Measurements from ENCODE around the gene GALNT2. TPM values are rescaled to one million over a fixed set of nuclear protein-coding genes. Genes with fewer than 3 reads are reported as not detected.

The GALNT2 gene
- polyA plus RNA-seq, 3 donors: 19.6 to 25.6 (median 23.4) TPM

DNA sequence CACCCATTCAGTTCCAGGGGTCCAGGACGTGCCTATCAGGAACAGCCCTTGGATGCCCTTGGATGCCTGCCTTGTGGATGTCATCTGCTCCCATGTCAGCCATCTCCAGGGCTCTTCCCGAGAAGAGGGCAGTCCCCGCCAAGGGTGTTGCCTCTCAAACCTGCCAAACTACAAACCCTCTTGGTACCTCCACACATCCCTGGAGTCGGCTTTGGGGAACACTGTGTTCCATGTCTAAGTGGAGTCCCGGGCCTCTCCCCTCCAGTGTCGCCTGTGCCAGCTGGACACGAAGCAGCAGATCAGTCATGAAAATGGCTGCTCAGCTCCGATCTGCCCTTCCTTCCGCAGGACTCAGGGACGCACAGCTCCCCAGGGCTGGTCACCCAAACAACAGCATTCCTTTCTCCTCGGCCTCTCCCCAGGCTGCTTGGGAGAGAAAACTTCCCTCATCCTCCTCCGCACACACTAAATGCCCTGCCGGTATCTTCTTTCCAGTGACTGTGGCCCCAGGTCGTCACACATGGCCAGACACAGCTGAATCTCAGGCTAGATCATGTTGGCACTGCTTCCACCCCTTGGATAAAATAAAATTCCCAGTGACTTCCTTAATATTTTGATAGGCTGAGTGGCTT, 53.4 kb downstream of the GALNT2 start:
- no peaks in the 10 kb centered on the region for H3K9me3 Mint-ChIP-seq
- H3K27ac Mint-ChIP-seq: peak overlapping the region in 1 of 7 donors; percentile 20
- Histone ChIP-seq H3K9ac (ENCODE audit: insufficient read depth, low read length, poor library complexity, severe bottlenecking) (no peak overlapping the region), H3K79me2 (ENCODE audit: insufficient read depth, low read length) (peaks cover 99% of the 10 kb centered on the region), H3K4me2 (replicated peaks; ENCODE audit: extremely low read depth, low read length, poor library complexity, severe bottlenecking) (no peak overlapping the region), H2AFZ (ENCODE audit: insufficient read depth, low read depth, low read length, poor library complexity, severe bottlenecking) (no peak overlapping the region), H3K36me3 (replicated peaks in 1 of 2; ENCODE audit: control insufficient read depth in 1 of 2, insufficient read depth in 2 of 2, low read length in 2 of 2) (peaks cover 3 to 29% of the 10 kb centered on the region in 2 donors), H3K27ac (ENCODE audit: low read depth in 1 of 2, low read length in 2 of 2) (no peak overlapping the region), H3K4me1 (ENCODE audit: control insufficient read depth in 1 of 2, insufficient read depth in 2 of 2, low read length in 2 of 2) (peaks cover 7 to 13% of the 10 kb centered on the region in 2 donors), H3K4me3 (replicated peaks in 1 of 3; ENCODE audit: low read depth in 2 of 3, low read length in 3 of 3) (no peak overlapping the region), H3K9me3 (replicated peaks in 1 of 2; ENCODE audit: control insufficient read depth in 1 of 2, insufficient read depth in 1 of 2, low read length in 2 of 2) (no peaks in the 10 kb centered on the region), H4K20me1 (ENCODE audit: insufficient read depth, low read length) (peaks cover 88% of the 10 kb centered on the region), H3K27me3 (ENCODE audit: control insufficient read depth in 2 of 2, insufficient read depth in 2 of 2, low read length in 2 of 2) (no peaks in the 10 kb centered on the region)
- no peak overlapping the region for H3K4me3 Mint-ChIP-seq
- 94% methylated on average over 6 of the region's 14 CpGs for WGBS (ENCODE audit: insufficient coverage)
- peaks cover 26% of the 10 kb centered on the region for H3K4me1 Mint-ChIP-seq
- intact Hi-C loops (cut with micrococcal nuclease): no loop called here
- H3K27me3 Mint-ChIP-seq (ENCODE audit: low read depth in 3 of 3): no peaks in the 10 kb centered on the region
- TF ChIP-seq CTCF (IDR thresholded peaks at IDR 0.05): no peak
- no peak for DNase-seq
- peaks cover 19 to 22% of the 10 kb centered on the region in 2 donors for H3K36me3 Mint-ChIP-seq

DNA sequence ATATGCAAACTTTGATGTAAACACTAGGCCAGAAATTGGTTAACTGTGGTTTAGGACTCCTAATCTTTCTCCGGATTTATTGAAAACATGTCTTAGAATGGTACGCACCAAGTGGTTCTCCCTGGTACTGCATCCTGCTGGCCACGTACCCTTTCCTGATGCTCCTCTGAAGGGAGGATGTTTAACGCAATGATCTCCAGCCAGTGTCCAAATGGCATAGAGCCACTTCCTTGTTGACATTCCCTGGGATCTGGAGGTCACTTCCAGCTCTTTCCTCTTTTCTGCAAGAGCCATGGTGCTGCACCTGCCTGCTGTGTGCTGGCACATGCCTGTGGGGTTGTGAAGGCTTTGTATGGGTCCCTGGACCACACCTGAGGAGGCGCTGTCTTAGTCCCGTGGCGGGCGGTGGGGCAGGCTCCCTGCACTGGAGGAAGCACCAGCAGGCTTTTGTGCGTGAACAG, 53.9 kb downstream of the GALNT2 start:
- peaks cover 90% of the 10 kb centered on the region for H4K20me1 ChIP-seq (ENCODE audit: insufficient read depth, low read length)
- intact Hi-C loops (cut with micrococcal nuclease): no loop called here
- peak in 2 of 3 donors; percentile 22 to 27 for DNase-seq
- H3K4me1 Mint-ChIP-seq: peaks cover 31% of the 10 kb centered on the region
- peaks cover 13 to 17% of the 10 kb centered on the region in 2 donors for H3K36me3 Mint-ChIP-seq
- H3K36me3 ChIP-seq (replicated peaks in 1 of 2; ENCODE audit: control insufficient read depth in 1 of 2, insufficient read depth in 2 of 2, low read length in 2 of 2): peaks cover 3 to 24% of the 10 kb centered on the region in 2 donors
- H3K79me2 ChIP-seq (ENCODE audit: insufficient read depth, low read length): peaks cover 99% of the 10 kb centered on the region
- H3K27ac ChIP-seq (ENCODE audit: low read depth in 1 of 2, low read length in 2 of 2): no peak overlapping the region
- H3K4me3 ChIP-seq (replicated peaks in 1 of 3; ENCODE audit: low read depth in 2 of 3, low read length in 3 of 3): no peak overlapping the region
- H3K4me3 Mint-ChIP-seq: no peak overlapping the region
- no peak overlapping the region for H2AFZ ChIP-seq (ENCODE audit: insufficient read depth, low read depth, low read length, poor library complexity, severe bottlenecking)
- no peak overlapping the region for H3K27ac Mint-ChIP-seq
- no peak overlapping the region for H3K4me2 ChIP-seq (replicated peaks; ENCODE audit: extremely low read depth, low read length, poor library complexity, severe bottlenecking)
- peaks cover 8 to 16% of the 10 kb centered on the region in 2 donors for H3K4me1 ChIP-seq (ENCODE audit: control insufficient read depth in 1 of 2, insufficient read depth in 2 of 2, low read length in 2 of 2)
- H3K9ac ChIP-seq (ENCODE audit: insufficient read depth, low read length, poor library complexity, severe bottlenecking): no peak overlapping the region
- peak; percentile 88 for TF ChIP-seq CTCF (IDR thresholded peaks at IDR 0.05)
- H3K9me3 ChIP-seq (replicated peaks in 1 of 2; ENCODE audit: control insufficient read depth in 1 of 2, insufficient read depth in 1 of 2, low read length in 2 of 2): no peaks in the 10 kb centered on the region
- 88% methylated on average over 8 of the region's 9 CpGs for WGBS (ENCODE audit: insufficient coverage)
- no peaks in the 10 kb centered on the region for H3K27me3 ChIP-seq (ENCODE audit: control insufficient read depth in 2 of 2, insufficient read depth in 2 of 2, low read length in 2 of 2)
- peaks cover 0 to 2% (median 0%) of the 10 kb centered on the region in 3 donors for H3K27me3 Mint-ChIP-seq (ENCODE audit: low read depth in 3 of 3)
- no peaks in the 10 kb centered on the region for H3K9me3 Mint-ChIP-seq

Data from CD14-positive monocyte (primary cell).